ENCODE results near the gene SCMH1.

Gene SCMH1

GRCh38 chr1:40980453-40981121 is 261.5 kb downstream of the SCMH1 start:
- DNase-seq (ENCODE audit: extremely low read depth in 1 of 2, low read depth in 1 of 2), result peak in 1 of 2 donors; percentile 52

- DNase-seq (ENCODE audit: extremely low read depth in 1 of 2, low read depth in 1 of 2), result no peak
These were observed 262.0 kb downstream of the SCMH1 start for GRCh38 chr1:40980068-40980452.

GRCh38 chr1:40979241-40980067 is 262.7 kb downstream of the SCMH1 start, which contains the start of gene CTPS1:
Gene CTPS1, plus strand, starts transcription at chr1:40979696. Its CDS starts 3,595 bp downstream, at chr1:40983291.
- DNase-seq (ENCODE audit: extremely low read depth in 1 of 2, low read depth in 1 of 2), result peak; percentile 92 to 94

GRCh38 chr1:40978886-40979240 is 263.2 kb downstream of the SCMH1 start:
- no peak for DNase-seq (ENCODE audit: extremely low read depth in 1 of 2, low read depth in 1 of 2)

GRCh38 chr1:40977716-40978115 is 264.4 kb downstream of the SCMH1 start:
- no peak for DNase-seq (ENCODE audit: extremely low read depth in 1 of 2, low read depth in 1 of 2)

Measured in stimulated activated CD8-positive, alpha-beta memory T cell treated with anti-CD3 and anti-CD28 coated beads, Interleukin-7, amount 100 ng/mL, for 48 hours (primary cell).